Activated CD4-positive, alpha-beta T cell treated with anti-CD3 and anti-CD28 coated beads for 1 hour (primary cell): ENCODE results near the gene BDNF.
"Not testable (repeated sequence)": the region's sequence is repeated elsewhere in the genome, so short reads cannot be mapped to it uniquely, and the experiment has no call there.

Source experiments
- DNase-seq: peaks from one replicate; pipeline ENCODE4 v3.0.0-alpha.2; 2020

The BDNF gene

GRCh38 chr11:27700351-27701301 lies at the start of gene BDNF:
Gene BDNF (minus strand): TSS chr11:27700455. CDS start chr11:27658564, 41,891 bp downstream.
- no peak for DNase-seq

GRCh38 chr11:27740362-27741013 lies 40.2 kb upstream of the BDNF start:
- DNase-seq, result no peak

DNA sequence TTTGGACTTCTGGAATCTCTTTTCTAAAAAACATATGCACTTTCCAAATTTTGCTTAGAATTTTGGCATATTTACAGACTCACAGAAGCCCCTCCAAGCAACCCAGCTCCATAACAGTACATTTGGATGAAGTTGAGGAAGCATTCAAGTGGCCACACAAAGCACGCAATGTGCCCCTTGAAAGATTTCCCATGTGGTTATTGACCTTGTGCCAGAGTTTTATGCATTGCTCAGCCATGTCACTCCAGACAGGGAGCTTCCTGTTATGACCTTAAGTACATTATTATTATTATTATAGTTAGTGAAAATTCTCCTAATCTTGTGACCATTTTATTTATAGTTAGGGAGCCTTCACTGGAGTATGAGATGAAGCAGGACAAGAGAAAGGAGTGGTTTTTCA lies 35.0 kb upstream of the BDNF start:
- no peak for DNase-seq

DNA sequence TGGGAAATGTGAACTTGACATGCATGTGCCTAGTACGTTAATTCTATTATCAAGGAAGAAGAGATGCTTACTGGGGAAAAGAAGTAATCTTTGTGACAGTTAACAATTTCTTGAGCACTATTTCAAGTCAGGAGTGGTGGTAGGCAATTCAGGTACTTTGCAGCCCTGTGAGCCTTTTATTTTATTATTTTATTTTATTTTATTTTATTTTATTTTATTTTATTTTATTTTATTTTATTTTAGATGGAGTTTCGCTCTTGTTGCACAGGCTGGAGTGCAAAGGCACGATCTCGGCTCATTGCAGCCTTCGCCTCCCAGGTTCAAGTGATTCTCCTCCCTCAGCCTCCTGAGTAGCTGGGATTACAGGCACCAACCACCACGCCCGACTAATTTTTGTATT lies 31.5 kb upstream of the BDNF start:
- not testable (repeated sequence) for DNase-seq

DNA sequence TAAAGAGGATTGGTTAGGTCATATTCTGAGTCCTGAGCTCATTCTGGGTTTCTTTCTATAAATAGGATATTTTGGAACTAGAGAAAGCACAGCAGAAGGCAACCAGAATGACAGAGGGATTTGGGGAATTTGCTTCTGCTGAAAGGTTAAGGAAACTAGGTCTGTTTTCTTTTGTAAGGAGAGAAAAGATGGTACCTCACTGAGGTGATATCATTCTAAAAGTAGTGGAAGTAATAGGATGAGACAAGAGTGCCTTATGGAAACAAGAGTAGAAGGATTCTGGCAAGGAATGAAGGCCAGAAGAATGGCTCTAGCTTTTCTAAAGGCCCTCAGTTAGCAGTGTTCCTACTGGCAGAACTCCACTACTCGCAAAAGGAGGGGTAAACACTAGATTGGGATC lies 26.7 kb upstream of the BDNF start:
- no peak for DNase-seq

GRCh38 chr11:27723687-27724086 lies 23.4 kb upstream of the BDNF start:
- DNase-seq, result no peak

DNA sequence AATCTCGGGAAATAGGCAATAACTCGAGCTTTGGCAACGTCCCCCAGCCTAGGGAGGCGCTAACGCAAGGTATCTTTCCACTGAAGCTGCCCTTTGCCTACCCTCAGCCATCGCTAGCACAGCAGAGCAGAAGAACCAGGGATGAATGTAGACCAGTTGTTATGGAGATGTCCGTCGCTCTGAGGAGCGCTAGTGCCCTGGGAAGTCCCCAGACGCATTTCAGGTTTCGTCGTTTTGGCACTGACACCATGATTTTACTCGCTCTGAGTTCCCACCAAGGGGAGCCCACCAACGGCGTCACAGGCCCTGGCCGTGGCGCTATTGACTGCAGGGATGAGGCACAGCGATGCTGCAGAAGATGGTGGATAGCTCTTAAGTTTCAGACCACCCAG lies 22.7 kb upstream of the BDNF start:
- no peak for DNase-seq

GRCh38 chr11:27722117-27722952 lies 22.1 kb upstream of the BDNF start:
- DNase-seq, result no peak

- no peak for DNase-seq
Measured at GRCh38 chr11:27721264-27722116, 21.2 kb upstream of the BDNF start.

DNA sequence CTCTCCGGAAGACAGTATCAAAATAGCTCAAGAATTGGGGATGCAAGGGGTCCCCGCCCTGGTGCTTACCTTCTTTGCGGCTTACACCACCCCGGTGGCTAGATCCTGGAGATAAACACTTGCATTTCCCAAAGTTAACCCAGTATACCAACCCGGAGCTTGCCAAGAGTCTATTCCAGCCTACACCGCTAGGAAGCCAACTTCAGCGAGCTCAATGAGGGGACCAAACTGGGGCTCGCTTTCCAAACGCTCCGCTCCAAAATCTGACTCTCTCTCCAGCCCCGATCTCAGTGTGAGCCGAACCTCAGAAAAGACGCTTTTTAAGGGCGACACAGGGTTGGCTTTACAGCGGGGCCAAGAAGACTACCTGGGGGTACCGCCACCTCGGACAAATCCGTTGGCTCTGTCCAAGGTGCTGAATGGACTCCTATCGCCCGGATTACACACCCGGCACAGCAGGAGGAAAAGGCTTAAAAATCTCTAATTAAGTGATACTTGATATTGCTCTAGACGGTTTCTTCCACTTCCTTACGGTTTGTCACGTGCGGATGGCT lies 20.1 kb upstream of the BDNF start:
- DNase-seq, result no peak

GRCh38 chr11:27719546-27719925 lies 19.3 kb upstream of the BDNF start:
- no peak for DNase-seq

GRCh38 chr11:27718863-27719545 lies 18.7 kb upstream of the BDNF start:
- DNase-seq, result no peak

DNA sequence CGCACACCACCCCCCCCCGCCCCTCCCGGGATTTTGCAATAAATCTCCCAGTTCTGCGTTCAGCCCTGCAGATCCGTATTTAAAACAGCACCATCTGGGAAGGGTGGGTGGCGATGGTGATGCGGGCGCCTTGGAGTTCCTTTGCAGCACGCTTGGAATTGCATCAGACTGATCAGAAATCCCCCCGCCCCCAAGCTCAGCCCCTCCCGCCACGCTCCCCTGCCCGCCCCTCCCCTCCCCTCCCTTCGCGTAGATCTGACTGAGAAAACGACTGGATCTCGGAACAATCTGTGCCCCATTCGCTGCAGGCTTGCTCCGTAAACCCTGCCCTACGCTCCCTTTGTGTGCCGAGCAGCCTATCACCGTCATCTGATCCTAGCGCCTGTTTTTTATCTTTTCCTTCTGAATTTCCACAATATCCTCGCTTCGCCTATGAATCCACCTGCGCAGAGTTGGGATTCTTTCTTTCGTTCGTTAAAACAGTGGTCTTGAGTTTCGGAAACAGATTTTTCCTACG lies 18.1 kb upstream of the BDNF start:
- DNase-seq, result no peak

GRCh38 chr11:27717801-27718229 lies 17.6 kb upstream of the BDNF start:
- no peak for DNase-seq

GRCh38 chr11:27717377-27717776 lies 17.1 kb upstream of the BDNF start:
- no peak for DNase-seq

DNA sequence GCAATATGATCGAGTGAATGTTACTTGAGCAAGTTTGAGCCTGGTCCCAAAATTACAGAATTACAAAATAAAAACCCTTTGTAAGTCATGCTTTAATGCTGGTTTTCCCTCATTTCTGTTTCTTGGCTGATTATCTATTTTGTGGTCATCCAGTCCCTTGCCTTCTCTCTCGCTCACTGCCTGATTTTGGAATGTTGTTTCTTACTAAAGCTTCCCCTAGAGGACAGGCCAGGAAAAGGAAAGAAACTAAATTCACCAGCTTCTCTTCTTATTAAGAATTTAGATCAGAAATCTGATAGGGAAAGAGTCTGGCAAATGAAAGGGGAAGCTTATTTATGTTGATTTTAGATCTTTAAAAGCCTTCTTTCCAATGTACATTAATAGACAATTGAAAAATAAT lies 16.6 kb upstream of the BDNF start:
- DNase-seq, result no peak

DNA sequence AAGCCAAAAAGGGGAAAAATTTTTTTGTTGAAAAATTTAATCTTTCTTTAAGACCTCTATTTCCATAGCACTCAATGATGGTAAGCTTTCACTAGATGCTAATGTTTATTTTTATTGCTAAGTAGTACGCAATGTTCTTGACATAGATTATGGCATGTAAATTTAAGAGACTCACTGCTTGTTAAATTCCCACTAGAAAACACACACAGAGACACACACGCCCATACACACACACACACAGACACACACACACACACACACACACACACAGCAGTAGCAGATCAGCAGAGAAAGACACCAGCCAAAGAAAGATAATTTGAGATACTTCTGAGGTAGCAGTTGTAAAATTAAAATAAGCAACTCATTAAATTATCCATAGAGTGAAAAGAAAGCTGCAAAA lies 16.0 kb upstream of the BDNF start:
- DNase-seq, result no peak

- DNase-seq, result no peak
Measured at GRCh38 chr11:27711725-27712124, 11.5 kb upstream of the BDNF start.

DNA sequence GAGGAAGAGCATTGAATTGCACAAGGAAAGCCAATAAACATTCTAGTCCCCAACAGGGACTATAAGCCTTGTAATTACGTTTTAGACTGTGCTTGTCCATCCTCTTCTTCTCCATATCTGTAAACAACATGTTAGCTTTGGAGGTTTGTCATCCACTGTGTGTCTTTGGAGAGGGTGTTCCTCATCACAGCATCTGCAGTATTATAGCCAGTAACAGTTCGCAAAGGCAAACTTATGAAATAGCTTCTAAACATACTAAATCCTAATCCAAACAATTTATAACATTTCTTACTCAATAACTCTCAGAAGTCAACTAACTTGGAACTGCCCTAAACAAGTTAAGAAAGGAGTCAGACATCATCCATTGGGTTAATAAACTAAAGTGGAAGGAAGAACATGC lies 10.3 kb upstream of the BDNF start:
- no peak for DNase-seq

GRCh38 chr11:27707676-27708075 lies 7.4 kb upstream of the BDNF start:
- no peak for DNase-seq
